ENCODE measurements around the gene CCDC47.
"Not testable (repeated sequence)": the region's sequence is repeated elsewhere in the genome, so short reads cannot be mapped to it uniquely, and the experiment has no call there.

CCDC47 gene

GRCh38 chr17:63796375-63796774 lies 23.0 kb upstream of the CCDC47 start:
- H3K4me1 Mint-ChIP-seq; H3K4me3 Mint-ChIP-seq; ATAC-seq; H3K9me3 Mint-ChIP-seq; DNase-seq (ENCODE audit: low spot score in 2 of 2); H3K27ac Mint-ChIP-seq: not testable (repeated sequence)
- peaks cover 100% of the 10 kb centered on the region for H3K36me3 Mint-ChIP-seq

- H3K4me3 Mint-ChIP-seq, result no peak overlapping the region
- H3K36me3 Mint-ChIP-seq, result peaks cover 99% of the 10 kb centered on the region
- DNase-seq (ENCODE audit: low spot score in 2 of 2) (no peak), ATAC-seq (no peak)
- H3K9me3 Mint-ChIP-seq, result no peaks in the 10 kb centered on the region
- H3K4me1 Mint-ChIP-seq, result no peaks in the 10 kb centered on the region
- H3K27ac Mint-ChIP-seq, result no peak overlapping the region
These were observed 18.8 kb upstream of the CCDC47 start for GRCh38 chr17:63792055-63792729.

DNA sequence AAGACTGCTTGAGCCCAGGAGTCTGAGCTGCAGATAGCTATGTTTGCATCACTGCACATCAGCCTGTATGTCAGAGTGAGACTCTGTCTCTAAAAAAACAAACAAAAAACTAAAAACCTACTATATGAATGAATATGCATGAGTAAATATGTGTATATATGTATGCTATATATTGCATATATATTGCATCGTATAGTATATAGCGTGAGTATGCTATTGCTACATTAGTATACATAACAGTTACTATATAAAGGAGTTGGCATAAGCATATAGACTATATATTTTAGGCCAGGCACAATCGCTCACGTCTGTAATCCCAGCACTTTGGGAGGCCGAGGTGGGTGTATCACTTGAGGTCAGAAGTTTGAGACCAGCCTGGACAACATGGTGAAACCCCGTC lies 16.7 kb upstream of the CCDC47 start:
- peaks cover 6% of the 10 kb centered on the region for H3K4me1 Mint-ChIP-seq
- ATAC-seq, result no peak

DNA sequence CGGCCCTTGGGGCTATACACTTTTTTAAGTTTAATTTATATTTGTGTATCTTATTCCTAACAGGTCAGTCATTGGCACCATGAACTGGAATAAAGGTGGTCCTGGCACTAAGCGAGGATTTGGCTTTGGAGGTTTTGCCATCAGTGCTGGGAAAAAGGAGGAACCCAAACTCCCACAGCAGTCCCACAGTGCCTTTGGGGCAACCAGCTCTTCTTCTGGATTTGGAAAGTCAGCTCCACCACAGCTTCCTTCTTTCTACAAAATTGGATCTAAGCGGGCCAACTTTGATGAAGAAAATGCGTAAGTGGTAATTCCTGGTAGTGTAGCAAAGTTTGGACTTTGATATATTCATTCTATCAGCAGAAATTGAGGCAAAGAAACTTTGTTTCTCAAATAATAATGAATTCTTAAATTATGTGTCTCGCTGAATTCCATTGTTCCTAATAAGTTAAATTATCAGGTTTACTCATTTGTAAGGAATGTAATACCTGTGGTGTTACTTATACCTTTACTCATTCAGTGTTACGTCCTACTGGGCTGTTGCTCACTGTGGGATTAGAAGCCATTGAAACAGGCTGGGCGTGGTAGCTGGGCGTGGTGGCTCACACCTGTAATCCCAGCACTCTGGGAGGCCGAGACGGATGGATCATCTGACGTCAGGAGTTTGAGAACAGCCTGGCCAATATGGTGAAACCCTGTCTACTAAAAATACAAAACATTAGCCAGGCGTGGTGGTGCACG lies 13.7 kb upstream of the CCDC47 start:
- no peak overlapping the region for H3K4me3 Mint-ChIP-seq
- ATAC-seq, result no peak
- no peaks in the 10 kb centered on the region for H3K9me3 Mint-ChIP-seq
- H3K27ac Mint-ChIP-seq, result no peak overlapping the region
- peaks cover 95% of the 10 kb centered on the region for H3K36me3 Mint-ChIP-seq
- H3K4me1 Mint-ChIP-seq, result peaks cover 23% of the 10 kb centered on the region
- DNase-seq (ENCODE audit: low spot score in 2 of 2), result no peak

More for the DNA sequence above, 16.7 kb upstream of the CCDC47 start:
- no peaks in the 10 kb centered on the region for H3K9me3 Mint-ChIP-seq
- H3K36me3 Mint-ChIP-seq, result peaks cover 99% of the 10 kb centered on the region
- no peak overlapping the region for H3K4me3 Mint-ChIP-seq
- no peak overlapping the region for H3K27ac Mint-ChIP-seq
- no peak for DNase-seq (ENCODE audit: low spot score in 2 of 2)

DNA sequence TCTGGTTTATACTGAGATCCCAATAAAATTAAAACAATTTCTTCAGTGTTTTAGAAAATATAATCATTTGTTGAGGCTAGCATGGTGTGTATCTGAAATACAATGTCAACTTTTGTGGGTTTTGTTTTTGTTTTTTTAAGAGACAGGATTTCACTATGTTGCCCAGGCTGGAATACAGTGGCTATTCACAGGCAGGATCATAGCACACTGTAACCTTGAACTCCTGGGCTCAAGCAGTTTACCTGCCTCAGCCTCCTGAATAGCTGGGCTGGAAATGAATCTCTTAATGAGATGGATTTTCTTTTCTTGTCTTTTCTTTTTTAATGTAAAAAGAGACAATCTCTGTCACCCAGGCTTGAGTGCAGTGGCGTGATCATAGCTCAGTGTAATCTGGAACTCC lies 12.7 kb upstream of the CCDC47 start:
- no peak overlapping the region for H3K4me3 Mint-ChIP-seq
- DNase-seq (ENCODE audit: low spot score in 2 of 2) (no peak), ATAC-seq (no peak)
- H3K9me3 Mint-ChIP-seq, result no peaks in the 10 kb centered on the region
- no peak overlapping the region for H3K27ac Mint-ChIP-seq
- H3K4me1 Mint-ChIP-seq, result peaks cover 31% of the 10 kb centered on the region
- peaks cover 95% of the 10 kb centered on the region for H3K36me3 Mint-ChIP-seq

GRCh38 chr17:63785556-63785955 lies 12.2 kb upstream of the CCDC47 start:
- ATAC-seq, result no peak
- Mint-ChIP-seq H3K4me3 (no peak overlapping the region), H3K27ac (no peak overlapping the region), H3K36me3 (peaks cover 96% of the 10 kb centered on the region), H3K4me1 (peaks cover 36% of the 10 kb centered on the region), H3K9me3 (no peaks in the 10 kb centered on the region)
- no peak for DNase-seq (ENCODE audit: low spot score in 2 of 2)

DNA sequence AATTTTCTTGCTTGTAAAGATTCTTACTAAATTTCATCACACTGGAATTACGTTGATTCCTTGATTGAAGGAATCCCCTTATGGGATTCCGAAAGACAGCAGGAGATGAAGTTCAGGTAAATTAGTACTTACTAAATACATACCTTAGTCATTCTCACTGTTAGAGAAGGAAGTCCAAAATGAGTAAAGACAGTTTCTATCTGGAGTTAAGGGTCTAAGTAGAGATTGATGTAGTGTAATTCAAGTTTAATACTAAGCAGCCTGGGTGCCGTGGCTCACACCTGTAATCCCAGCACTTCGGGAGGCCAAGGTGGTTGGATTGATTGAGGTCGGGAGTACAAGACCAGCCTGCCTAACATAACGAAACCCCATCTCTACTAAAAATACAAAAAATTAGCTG lies 10.1 kb upstream of the CCDC47 start:
- peak overlapping the region; percentile 4 for H3K27ac Mint-ChIP-seq

GRCh38 chr17:63780928-63781327 lies 7.5 kb upstream of the CCDC47 start:
- peak overlapping the region; percentile 9 for H3K27ac Mint-ChIP-seq
- no peak overlapping the region for H3K4me3 Mint-ChIP-seq
- H3K4me1 Mint-ChIP-seq, result peaks cover 66% of the 10 kb centered on the region
- H3K36me3 Mint-ChIP-seq, result peaks cover 95% of the 10 kb centered on the region
- ATAC-seq (no peak), DNase-seq (ENCODE audit: low spot score in 2 of 2) (no peak)
- no peaks in the 10 kb centered on the region for H3K9me3 Mint-ChIP-seq

More for the DNA sequence above, 10.1 kb upstream of the CCDC47 start:
- Mint-ChIP-seq H3K4me1 (peaks cover 49% of the 10 kb centered on the region), H3K36me3 (peaks cover 95% of the 10 kb centered on the region), H3K4me3 (no peak overlapping the region), H3K9me3 (no peaks in the 10 kb centered on the region)
- ATAC-seq (peak; percentile 63), DNase-seq (ENCODE audit: low spot score in 2 of 2) (no peak)

GRCh38 chr17:63780507-63780906 lies 7.1 kb upstream of the CCDC47 start:
- DNase-seq (ENCODE audit: low spot score in 2 of 2) (no peak), ATAC-seq (no peak)
- Mint-ChIP-seq H3K4me1 (peaks cover 66% of the 10 kb centered on the region), H3K4me3 (no peak overlapping the region), H3K9me3 (no peaks in the 10 kb centered on the region), H3K27ac (peak overlapping the region; percentile 77), H3K36me3 (peaks cover 95% of the 10 kb centered on the region)

DNA sequence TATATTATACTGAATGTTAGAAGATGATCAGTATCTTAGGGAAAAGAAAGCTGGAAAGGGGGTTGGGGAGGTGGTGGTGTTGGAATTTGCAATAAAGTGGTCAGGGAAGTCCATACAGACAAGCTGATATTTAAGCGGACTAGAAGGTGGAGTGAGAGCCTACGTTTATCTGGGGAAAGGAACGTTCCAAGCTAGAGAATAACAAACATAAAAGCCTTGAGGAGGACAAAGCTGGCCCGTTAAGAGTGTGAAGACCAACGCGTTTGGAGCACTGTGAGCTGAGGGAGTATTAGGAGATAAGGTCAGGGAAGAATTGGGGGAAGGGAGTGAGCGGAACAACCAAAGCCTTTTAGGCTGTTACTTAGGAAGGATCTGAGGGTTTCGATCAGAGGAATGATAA lies 2.0 kb upstream of the CCDC47 start:
- Mint-ChIP-seq H3K27ac (peak overlapping the region; percentile 98), H3K36me3 (peaks cover 91% of the 10 kb centered on the region), H3K4me1 (peaks cover 48% of the 10 kb centered on the region), H3K9me3 (no peaks in the 10 kb centered on the region), H3K4me3 (peak overlapping the region; percentile 94)
- ATAC-seq (no peak), DNase-seq (ENCODE audit: low spot score in 2 of 2) (no peak)

- Mint-ChIP-seq H3K36me3 (peaks cover 88% of the 10 kb centered on the region), H3K27ac (peak overlapping the region; percentile 98), H3K4me1 (peaks cover 48% of the 10 kb centered on the region), H3K4me3 (peak overlapping the region; percentile 94), H3K9me3 (no peaks in the 10 kb centered on the region)
- ATAC-seq (no peak), DNase-seq (ENCODE audit: low spot score in 2 of 2) (no peak)
These were observed 1.5 kb upstream of the CCDC47 start for GRCh38 chr17:63774969-63775265.

GRCh38 chr17:63774141-63774968 lies 958 bp upstream of the CCDC47 start, which contains the start of gene DDX42:
Gene DDX42 (plus strand): TSS chr17:63774170. CDS start chr17:63787050, 12,880 bp downstream.
- peaks cover 88% of the 10 kb centered on the region for H3K36me3 Mint-ChIP-seq
- H3K9me3 Mint-ChIP-seq, result no peaks in the 10 kb centered on the region
- peaks cover 42% of the 10 kb centered on the region for H3K4me1 Mint-ChIP-seq
- H3K27ac Mint-ChIP-seq, result peak within 1 kb of the TSS; percentile 98
- peak; percentile 17 for ATAC-seq
- peak within 1 kb of the TSS; percentile 94 for H3K4me3 Mint-ChIP-seq
- no peak for DNase-seq (ENCODE audit: low spot score in 2 of 2)

GRCh38 chr17:63772801-63773271 lies 561 bp downstream of the CCDC47 start:
- Mint-ChIP-seq H3K4me1 (peaks cover 40% of the 10 kb centered on the region), H3K36me3 (peaks cover 88% of the 10 kb centered on the region), H3K4me3 (peak overlapping the region; percentile 94), H3K9me3 (no peaks in the 10 kb centered on the region), H3K27ac (peak overlapping the region; percentile 98)
- DNase-seq (ENCODE audit: low spot score in 2 of 2) (no peak), ATAC-seq (no peak)

DNA sequence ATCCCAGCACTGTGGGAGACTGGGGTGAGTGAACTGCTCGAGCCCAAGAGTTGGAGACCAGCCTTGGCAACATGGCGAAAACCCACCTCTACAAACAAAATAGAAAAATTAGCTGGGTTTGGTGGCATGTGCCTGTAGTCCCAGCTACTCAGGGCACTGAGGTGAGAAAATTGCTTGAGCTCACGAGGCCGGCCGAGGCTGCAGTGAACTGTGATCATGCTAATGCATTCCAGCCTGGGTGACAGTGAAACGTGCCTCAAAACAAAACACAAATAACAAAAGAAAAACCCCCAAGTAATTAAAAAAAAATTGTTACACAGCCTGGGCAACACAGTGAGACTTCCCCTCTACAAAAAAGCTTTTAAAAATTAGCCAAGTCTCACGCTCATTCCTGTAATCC lies 5.0 kb downstream of the CCDC47 start:
- ATAC-seq (no peak), DNase-seq (ENCODE audit: low spot score in 2 of 2) (no peak)
- peak overlapping the region; percentile 15 for H3K27ac Mint-ChIP-seq
- peaks cover 28% of the 10 kb centered on the region for H3K4me1 Mint-ChIP-seq
- H3K36me3 Mint-ChIP-seq, result peaks cover 83% of the 10 kb centered on the region
- no peak overlapping the region for H3K4me3 Mint-ChIP-seq
- H3K9me3 Mint-ChIP-seq, result no peaks in the 10 kb centered on the region

- H3K27ac Mint-ChIP-seq, result no peak overlapping the region
- H3K4me1 Mint-ChIP-seq, result peaks cover 28% of the 10 kb centered on the region
- H3K4me3 Mint-ChIP-seq, result no peak overlapping the region
- ATAC-seq (no peak), DNase-seq (ENCODE audit: low spot score in 2 of 2) (no peak)
- H3K9me3 Mint-ChIP-seq, result no peaks in the 10 kb centered on the region
- H3K36me3 Mint-ChIP-seq, result peaks cover 86% of the 10 kb centered on the region
These were observed 6.6 kb downstream of the CCDC47 start for GRCh38 chr17:63766754-63767153.

All from stimulated activated effector memory CD8-positive, alpha-beta T cell treated with anti-CD3 and anti-CD28 coated beads, Interleukin-12 subunit alpha, Interleukin-12 subunit beta, amount 100 ng/mL, for 72 hours (primary cell).